Measurements from ENCODE around the gene PHF20.
A peak's percentile ranks its signal among the peaks of the same experiment; 100 is the strongest.
"Not testable (repeated sequence)": the region's sequence is repeated elsewhere in the genome, so short reads cannot be mapped to it uniquely, and the experiment has no call there.

Gene PHF20

GRCh38 chr20:35942243-35942642, 170.4 kb downstream of the PHF20 start:
- Histone ChIP-seq H3K36me3 (replicated peaks) (peaks cover 4% of the 10 kb centered on the region), H3K27ac (no peak overlapping the region), H3K27me3 (replicated peaks) (no peaks in the 10 kb centered on the region), H3K4me3 (ENCODE audit: low read depth, low read length) (no peak overlapping the region)
- DNase-seq: no peak
- TF ChIP-seq CTCF (IDR thresholded peaks at IDR 0.05; ENCODE audit: low read depth, low read length, missing control alignments): no peak
- in situ Hi-C loops (cut with HindIII; ENCODE audit: low pct_ligation_motif_present, low sequenced_read_pairs): no loop called here

- TF ChIP-seq CTCF (IDR thresholded peaks at IDR 0.05; ENCODE audit: low read depth, low read length, missing control alignments): peak; percentile 64
- H3K27ac ChIP-seq: no peak overlapping the region
- no peak for DNase-seq
- H3K36me3 ChIP-seq (replicated peaks): peaks cover 4% of the 10 kb centered on the region
- in situ Hi-C loops (cut with HindIII; ENCODE audit: low pct_ligation_motif_present, low sequenced_read_pairs): no loop called here
- H3K27me3 ChIP-seq (replicated peaks): no peaks in the 10 kb centered on the region
- H3K4me3 ChIP-seq (ENCODE audit: low read depth, low read length): no peak overlapping the region
Observed at GRCh38 chr20:35947489-35947888, 175.7 kb downstream of the PHF20 start.

GRCh38 chr20:35947907-35948306, 176.1 kb downstream of the PHF20 start:
- Histone ChIP-seq H3K27ac (no peak overlapping the region), H3K36me3 (replicated peaks) (peaks cover 4% of the 10 kb centered on the region), H3K27me3 (replicated peaks) (no peaks in the 10 kb centered on the region), H3K4me3 (ENCODE audit: low read depth, low read length) (no peak overlapping the region)
- TF ChIP-seq CTCF (IDR thresholded peaks at IDR 0.05; ENCODE audit: low read depth, low read length, missing control alignments): no peak
- no peak for DNase-seq
- in situ Hi-C loops (cut with HindIII; ENCODE audit: low pct_ligation_motif_present, low sequenced_read_pairs): no loop called here

- no peaks in the 10 kb centered on the region for H3K27me3 ChIP-seq (replicated peaks)
- H3K4me3 ChIP-seq (ENCODE audit: low read depth, low read length): no peak overlapping the region
- TF ChIP-seq CTCF (IDR thresholded peaks at IDR 0.05; ENCODE audit: low read depth, low read length, missing control alignments): no peak
- H3K27ac ChIP-seq: no peak overlapping the region
- H3K36me3 ChIP-seq (replicated peaks): no peaks in the 10 kb centered on the region
- in situ Hi-C loops (cut with HindIII; ENCODE audit: low pct_ligation_motif_present, low sequenced_read_pairs): no loop called here
- no peak for DNase-seq
Observed at GRCh38 chr20:35950093-35950492, 178.3 kb downstream of the PHF20 start.

- H3K4me3 ChIP-seq (ENCODE audit: low read depth, low read length); H3K27me3 ChIP-seq (replicated peaks); in situ Hi-C loops (cut with HindIII; ENCODE audit: low pct_ligation_motif_present, low sequenced_read_pairs); DNase-seq; H3K27ac ChIP-seq; H3K36me3 ChIP-seq (replicated peaks): not testable (repeated sequence)
Observed at GRCh38 chr20:35952080-35952479, 180.3 kb downstream of the PHF20 start.

GRCh38 chr20:35952480-35953386, 180.9 kb downstream of the PHF20 start:
- Histone ChIP-seq H3K36me3 (replicated peaks) (no peaks in the 10 kb centered on the region), H3K4me3 (ENCODE audit: low read depth, low read length) (peak overlapping the region; percentile 98), H3K27ac (peak overlapping the region; percentile 96), H3K27me3 (replicated peaks) (no peaks in the 10 kb centered on the region)
- in situ Hi-C loops (cut with HindIII; ENCODE audit: low pct_ligation_motif_present, low sequenced_read_pairs): no loop called here
- no peak for TF ChIP-seq CTCF (IDR thresholded peaks at IDR 0.05; ENCODE audit: low read depth, low read length, missing control alignments)
- DNase-seq: peak; percentile 20

All from brain microvascular endothelial cell (primary cell).